ENCODE data around the gene SCD. TPM values are rescaled to one million over a fixed set of nuclear protein-coding genes. Genes with fewer than 3 reads are reported as not detected.

SCD gene
- total and polyA plus RNA-seq, 2 experiments from 2014 or later, result 325 to 816 TPM

- TF ChIP-seq, protein P1, sequence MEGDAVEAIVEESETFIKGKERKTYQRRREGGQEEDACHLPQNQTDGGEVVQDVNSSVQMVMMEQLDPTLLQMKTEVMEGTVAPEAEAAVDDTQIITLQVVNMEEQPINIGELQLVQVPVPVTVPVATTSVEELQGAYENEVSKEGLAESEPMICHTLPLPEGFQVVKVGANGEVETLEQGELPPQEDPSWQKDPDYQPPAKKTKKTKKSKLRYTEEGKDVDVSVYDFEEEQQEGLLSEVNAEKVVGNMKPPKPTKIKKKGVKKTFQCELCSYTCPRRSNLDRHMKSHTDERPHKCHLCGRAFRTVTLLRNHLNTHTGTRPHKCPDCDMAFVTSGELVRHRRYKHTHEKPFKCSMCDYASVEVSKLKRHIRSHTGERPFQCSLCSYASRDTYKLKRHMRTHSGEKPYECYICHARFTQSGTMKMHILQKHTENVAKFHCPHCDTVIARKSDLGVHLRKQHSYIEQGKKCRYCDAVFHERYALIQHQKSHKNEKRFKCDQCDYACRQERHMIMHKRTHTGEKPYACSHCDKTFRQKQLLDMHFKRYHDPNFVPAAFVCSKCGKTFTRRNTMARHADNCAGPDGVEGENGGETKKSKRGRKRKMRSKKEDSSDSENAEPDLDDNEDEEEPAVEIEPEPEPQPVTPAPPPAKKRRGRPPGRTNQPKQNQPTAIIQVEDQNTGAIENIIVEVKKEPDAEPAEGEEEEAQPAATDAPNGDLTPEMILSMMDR (conservative IDR thresholded peaks at IDR 0.05; ENCODE audit: low read depth in 2 of 2), result no peak
- TF ChIP-seq CREB1 (CRISPR knock-in tag; IDR thresholded peaks at IDR 0.05; ENCODE audit: low read depth) (no peak), ZNF331 (CRISPR knock-in tag; IDR thresholded peaks at IDR 0.05; ENCODE audit: low read depth) (no peak), STAT1 (IDR thresholded peaks at IDR 0.05; ENCODE audit: unreplicated experiment) (no peak), EZH2 (IDR thresholded peaks at IDR 0.05; ENCODE audit: low read depth, unreplicated experiment) (no peak), JUNB (IDR thresholded peaks at IDR 0.05; ENCODE audit: unreplicated experiment) (no peak)
- TF ChIP-seq, protein P2, sequence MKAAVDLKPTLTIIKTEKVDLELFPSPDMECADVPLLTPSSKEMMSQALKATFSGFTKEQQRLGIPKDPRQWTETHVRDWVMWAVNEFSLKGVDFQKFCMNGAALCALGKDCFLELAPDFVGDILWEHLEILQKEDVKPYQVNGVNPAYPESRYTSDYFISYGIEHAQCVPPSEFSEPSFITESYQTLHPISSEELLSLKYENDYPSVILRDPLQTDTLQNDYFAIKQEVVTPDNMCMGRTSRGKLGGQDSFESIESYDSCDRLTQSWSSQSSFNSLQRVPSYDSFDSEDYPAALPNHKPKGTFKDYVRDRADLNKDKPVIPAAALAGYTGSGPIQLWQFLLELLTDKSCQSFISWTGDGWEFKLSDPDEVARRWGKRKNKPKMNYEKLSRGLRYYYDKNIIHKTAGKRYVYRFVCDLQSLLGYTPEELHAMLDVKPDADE (IDR thresholded peaks at IDR 0.05), result no peak
These were observed 7.8 kb upstream of the SCD start (continued) for GRCh38 chr10:100339236-100339635.

DNA sequence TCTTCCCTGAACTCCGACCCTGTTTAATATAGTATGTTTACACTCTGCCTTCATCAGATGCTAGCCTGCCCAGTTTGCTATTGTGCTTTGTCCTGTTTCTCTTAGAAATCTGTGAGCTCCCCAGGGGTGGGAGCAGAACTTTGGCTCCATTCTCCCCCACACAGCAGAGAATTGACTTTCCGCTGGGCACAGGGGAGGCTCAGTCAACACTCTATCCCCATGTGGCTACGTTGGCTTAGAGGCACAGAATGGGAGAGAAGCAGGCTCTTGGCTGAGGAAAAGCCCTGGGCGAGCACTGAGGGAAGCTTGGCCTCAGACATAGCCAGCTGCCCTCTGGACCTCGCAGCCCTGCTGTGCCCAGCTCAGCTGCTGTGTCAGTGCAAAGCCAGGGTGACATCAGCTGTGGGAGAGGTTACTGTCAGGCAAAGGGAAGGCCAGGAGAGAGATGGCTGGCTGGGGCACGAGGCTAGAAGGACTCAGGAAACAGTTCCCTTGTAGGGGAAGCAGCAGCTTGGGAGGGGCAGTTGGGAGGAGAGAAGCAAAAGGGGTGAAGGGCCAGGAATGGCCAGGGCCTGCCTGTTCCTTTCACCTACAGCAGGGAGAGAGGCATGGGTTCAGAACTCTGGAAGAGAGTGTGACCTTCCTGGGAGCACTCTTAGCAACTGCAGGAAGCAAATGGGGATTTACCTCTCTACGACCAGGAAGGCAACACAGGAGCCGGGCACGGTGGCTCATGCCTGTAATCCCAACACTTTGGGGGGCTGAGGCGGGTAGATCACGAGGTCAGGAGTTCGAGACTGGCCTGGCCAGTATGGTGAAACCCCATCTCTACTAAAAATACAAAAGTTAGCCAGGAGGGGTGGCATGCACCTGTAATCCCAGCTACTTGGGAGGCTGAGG is 5.8 kb upstream of the SCD start:
- Mint-ChIP-seq H3K36me3 (ENCODE audit: low read depth) (no peaks in the 10 kb centered on the region), H3K4me3 (no peak overlapping the region), H3K4me1 (peaks cover 41% of the 10 kb centered on the region), H3K27ac (peak overlapping the region; percentile 78), H3K27me3 (ENCODE audit: insufficient read depth, low read depth, poor library complexity) (peaks cover 22% of the 10 kb centered on the region), H3K9me3 (no peaks in the 10 kb centered on the region)
- Histone ChIP-seq H3K4me2 (no peak overlapping the region), H3K4me1 (ENCODE audit: insufficient read depth) (peaks cover 15% of the 10 kb centered on the region), H3K27me3 (ENCODE audit: insufficient read depth) (no peaks in the 10 kb centered on the region), H3K4me3 (no peak overlapping the region), H3K27ac (ENCODE audit: low read depth) (no peak overlapping the region), H4K20me1 (replicated peaks; ENCODE audit: insufficient read depth) (no peaks in the 10 kb centered on the region), H3K36me3 (ENCODE audit: insufficient read depth) (no peaks in the 10 kb centered on the region), H3K9me2 (ENCODE audit: insufficient read depth) (no peaks in the 10 kb centered on the region), H3K79me2 (replicated peaks; ENCODE audit: insufficient read depth) (peaks cover 13% of the 10 kb centered on the region), H2AFZ (peak overlapping the region; percentile 94), H3F3A (replicated peaks; ENCODE audit: low read depth) (no peaks in the 10 kb centered on the region; the same call in 1 of the 2 replicates)
- no peak for DNase-seq (ENCODE audit: low spot score)
- TF ChIP-seq STAT1 (IDR thresholded peaks at IDR 0.05; ENCODE audit: unreplicated experiment) (no peak), EZH2phosphoT487 (IDR thresholded peaks at IDR 0.05; ENCODE audit: unreplicated experiment) (no peak), NANOG (IDR thresholded peaks at IDR 0.05; ENCODE audit: borderline replicate concordance) (no peak)
- TF ChIP-seq, protein P1 (conservative IDR thresholded peaks at IDR 0.05; ENCODE audit: low read depth in 2 of 2), result no peak
- peak; percentile 9; the same call in 1 of the 3 replicates for ATAC-seq

All from GM23338 (cell line).